GM21447 (cell line): ENCODE results near the gene DMAC2.
"Not testable (repeated sequence)": the region's sequence is repeated elsewhere in the genome, so short reads cannot be mapped to it uniquely, and the experiment has no call there.

Source experiments
- ATAC-seq: cut with Tn5 transposase; IDR thresholded peaks from one replicate; pipeline ENCODE4 v1.9.1; 2021; ENCODE audit not compliant: unreplicated experiment

Gene DMAC2

GRCh38 chr19:41424335-41425173 lies 15.2 kb downstream of the DMAC2 start:
- ATAC-seq, result no peak

GRCh38 chr19:41422955-41423354 lies 16.8 kb downstream of the DMAC2 start:
- ATAC-seq, result no peak

- ATAC-seq, result no peak
Observed at GRCh38 chr19:41422456-41422855, 17.3 kb downstream of the DMAC2 start.

GRCh38 chr19:41421973-41422372 lies 17.7 kb downstream of the DMAC2 start:
- no peak for ATAC-seq

GRCh38 chr19:41421314-41421713 lies 18.4 kb downstream of the DMAC2 start:
- no peak for ATAC-seq

GRCh38 chr19:41420101-41420880 lies 19.4 kb downstream of the DMAC2 start:
- no peak for ATAC-seq

- no peak for ATAC-seq
Observed at GRCh38 chr19:41416194-41416674, 23.5 kb downstream of the DMAC2 start.

- no peak for ATAC-seq
Observed at GRCh38 chr19:41415154-41415571, 24.5 kb downstream of the DMAC2 start.

GRCh38 chr19:41414461-41414860 lies 25.3 kb downstream of the DMAC2 start:
- ATAC-seq, result no peak

GRCh38 chr19:41413947-41414346 lies 25.8 kb downstream of the DMAC2 start:
- ATAC-seq, result no peak

GRCh38 chr19:41412953-41413352 lies 26.8 kb downstream of the DMAC2 start:
- no peak for ATAC-seq

- no peak for ATAC-seq
Observed at GRCh38 chr19:41411968-41412265, 27.8 kb downstream of the DMAC2 start.

- no peak for ATAC-seq
Observed at GRCh38 chr19:41411100-41411967, 28.4 kb downstream of the DMAC2 start.

GRCh38 chr19:41410336-41411054 lies 29.2 kb downstream of the DMAC2 start:
- no peak for ATAC-seq

GRCh38 chr19:41409288-41409687 lies 30.4 kb downstream of the DMAC2 start:
- ATAC-seq, result no peak

- not testable (repeated sequence) for ATAC-seq
Observed at GRCh38 chr19:41408846-41409245, 30.9 kb downstream of the DMAC2 start.

GRCh38 chr19:41408256-41408655 lies 31.5 kb downstream of the DMAC2 start:
- no peak for ATAC-seq

GRCh38 chr19:41407271-41407670 lies 32.4 kb downstream of the DMAC2 start:
- ATAC-seq, result no peak

- ATAC-seq, result no peak
Observed at GRCh38 chr19:41405776-41406175, 33.9 kb downstream of the DMAC2 start.

- no peak for ATAC-seq
Observed at GRCh38 chr19:41403181-41403970, 36.3 kb downstream of the DMAC2 start.
